ENCODE measurements around the gene ARHGEF28.

Gene ARHGEF28

GRCh38 chr5:73858776-73859175, 232.8 kb downstream of the ARHGEF28 start:
- no peak for FAIRE-seq
- TF ChIP-seq, protein P1, sequence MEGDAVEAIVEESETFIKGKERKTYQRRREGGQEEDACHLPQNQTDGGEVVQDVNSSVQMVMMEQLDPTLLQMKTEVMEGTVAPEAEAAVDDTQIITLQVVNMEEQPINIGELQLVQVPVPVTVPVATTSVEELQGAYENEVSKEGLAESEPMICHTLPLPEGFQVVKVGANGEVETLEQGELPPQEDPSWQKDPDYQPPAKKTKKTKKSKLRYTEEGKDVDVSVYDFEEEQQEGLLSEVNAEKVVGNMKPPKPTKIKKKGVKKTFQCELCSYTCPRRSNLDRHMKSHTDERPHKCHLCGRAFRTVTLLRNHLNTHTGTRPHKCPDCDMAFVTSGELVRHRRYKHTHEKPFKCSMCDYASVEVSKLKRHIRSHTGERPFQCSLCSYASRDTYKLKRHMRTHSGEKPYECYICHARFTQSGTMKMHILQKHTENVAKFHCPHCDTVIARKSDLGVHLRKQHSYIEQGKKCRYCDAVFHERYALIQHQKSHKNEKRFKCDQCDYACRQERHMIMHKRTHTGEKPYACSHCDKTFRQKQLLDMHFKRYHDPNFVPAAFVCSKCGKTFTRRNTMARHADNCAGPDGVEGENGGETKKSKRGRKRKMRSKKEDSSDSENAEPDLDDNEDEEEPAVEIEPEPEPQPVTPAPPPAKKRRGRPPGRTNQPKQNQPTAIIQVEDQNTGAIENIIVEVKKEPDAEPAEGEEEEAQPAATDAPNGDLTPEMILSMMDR (IDR thresholded peaks at IDR 0.05; ENCODE audit: insufficient read depth, missing control alignments) = no peak
- no peak for DNase-seq (ENCODE audit: insufficient read length, low spot score)

DNA sequence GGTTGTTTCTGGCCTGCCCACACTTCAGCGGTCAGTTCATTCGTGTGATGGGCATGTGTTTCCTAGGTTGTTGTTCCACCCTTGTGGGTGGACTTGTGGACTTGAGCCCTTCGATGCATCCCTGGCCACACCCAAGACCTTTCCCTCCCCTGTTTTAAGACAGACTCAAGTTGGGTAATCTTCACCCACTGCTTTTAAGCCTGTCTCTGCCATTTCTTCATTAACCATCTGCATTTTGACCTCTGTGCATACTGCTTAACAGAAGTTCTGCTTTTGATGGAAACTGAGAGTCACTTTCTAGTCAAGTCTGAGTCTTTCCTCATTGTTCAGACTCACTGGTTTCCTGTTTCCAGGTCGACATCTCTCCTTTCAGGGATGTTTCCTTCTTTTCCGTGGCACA, 233.7 kb downstream of the ARHGEF28 start:
- TF ChIP-seq, protein P1 (IDR thresholded peaks at IDR 0.05; ENCODE audit: insufficient read depth, missing control alignments) = no peak
- DNase-seq (ENCODE audit: insufficient read length, low spot score) (no peak), FAIRE-seq (no peak)

- FAIRE-seq = no peak
- TF ChIP-seq, protein P1 (IDR thresholded peaks at IDR 0.05; ENCODE audit: insufficient read depth, missing control alignments) = no peak
- DNase-seq (ENCODE audit: insufficient read length, low spot score) = no peak
These were observed 235.5 kb downstream of the ARHGEF28 start for GRCh38 chr5:73861313-73861988.

- FAIRE-seq (no peak), DNase-seq (ENCODE audit: insufficient read length, low spot score) (no peak)
- TF ChIP-seq, protein P1 (IDR thresholded peaks at IDR 0.05; ENCODE audit: insufficient read depth, missing control alignments) = no peak
These were observed 236.8 kb downstream of the ARHGEF28 start for GRCh38 chr5:73862796-73863195.

GRCh38 chr5:73863876-73864275, 237.9 kb downstream of the ARHGEF28 start:
- TF ChIP-seq, protein P1 (IDR thresholded peaks at IDR 0.05; ENCODE audit: insufficient read depth, missing control alignments) = no peak
- DNase-seq (ENCODE audit: insufficient read length, low spot score) (no peak), FAIRE-seq (no peak)

DNA sequence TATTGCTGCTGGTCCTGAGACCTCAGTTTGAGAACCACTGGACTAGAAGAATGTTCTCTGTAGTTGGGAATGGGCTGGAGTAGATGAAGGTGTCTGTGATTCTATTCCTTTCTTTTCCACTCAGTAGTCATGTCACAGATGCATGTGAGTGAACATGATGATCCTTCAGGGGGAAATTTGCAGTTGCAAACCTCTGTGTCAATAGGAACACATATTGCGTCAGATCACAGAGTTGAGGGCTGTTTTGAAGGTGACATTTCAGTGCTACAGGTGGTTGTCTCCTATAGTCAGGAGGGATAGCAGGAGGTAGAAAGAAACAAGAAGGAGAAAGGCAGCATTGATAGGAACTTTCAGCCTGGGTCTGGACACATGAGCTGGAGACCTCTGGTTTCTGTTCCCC, 239.3 kb downstream of the ARHGEF28 start:
- DNase-seq (ENCODE audit: insufficient read length, low spot score) (no peak), FAIRE-seq (no peak)
- TF ChIP-seq, protein P1 (IDR thresholded peaks at IDR 0.05; ENCODE audit: insufficient read depth, missing control alignments) = no peak

Data from D721Med (cell line).